G401 (cell line): ENCODE data around the gene AUTS2. TPM values are rescaled to one million over a fixed set of nuclear protein-coding genes. Genes with fewer than 3 reads are reported as not detected.

Experiments
- DNase-seq: peaks from one replicate; pipeline ENCODE4 v3.0.0-alpha.2; 2015; ENCODE audit warnings: low spot score
- in situ Hi-C: cut with HindIII; loops from 2 replicates; pipeline ENCODE4 v1.10.0; 2016; ENCODE audit warnings: low sequenced_read_pairs, mixed read lengths
- total RNA-seq: library from RNA; depleted of rRNA; stranded (reverse); fragments of >200 nt; shearing (Covaris generic); gene quantifications from 2 replicates; pipeline ENCODE4 v1.2.3, GENCODE V29; 2014

The AUTS2 gene
- total RNA-seq, 1 experiment from 2014 or later = 4.4 TPM

DNA sequence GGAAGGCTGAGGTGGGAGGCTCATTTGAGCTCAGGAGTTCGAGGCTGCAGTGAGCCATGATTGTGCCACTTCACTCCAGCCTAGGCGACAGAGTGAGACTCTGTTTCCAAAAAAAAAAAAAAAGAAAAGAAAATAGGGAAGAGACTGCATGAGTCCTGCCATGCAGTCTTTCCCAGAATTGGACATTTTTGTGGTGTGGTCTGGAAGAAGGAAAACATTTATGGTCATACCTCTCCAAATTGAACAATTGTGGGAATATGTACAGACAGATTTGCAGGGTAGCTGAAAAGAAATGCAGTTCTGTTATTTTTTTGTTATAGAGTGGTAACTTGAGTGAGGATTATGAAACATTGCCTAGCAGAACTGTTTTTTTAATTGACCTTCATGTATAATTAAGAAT is 198.1 kb downstream of the AUTS2 start:
- in situ Hi-C loops = no loop called here
- no peak for DNase-seq

DNA sequence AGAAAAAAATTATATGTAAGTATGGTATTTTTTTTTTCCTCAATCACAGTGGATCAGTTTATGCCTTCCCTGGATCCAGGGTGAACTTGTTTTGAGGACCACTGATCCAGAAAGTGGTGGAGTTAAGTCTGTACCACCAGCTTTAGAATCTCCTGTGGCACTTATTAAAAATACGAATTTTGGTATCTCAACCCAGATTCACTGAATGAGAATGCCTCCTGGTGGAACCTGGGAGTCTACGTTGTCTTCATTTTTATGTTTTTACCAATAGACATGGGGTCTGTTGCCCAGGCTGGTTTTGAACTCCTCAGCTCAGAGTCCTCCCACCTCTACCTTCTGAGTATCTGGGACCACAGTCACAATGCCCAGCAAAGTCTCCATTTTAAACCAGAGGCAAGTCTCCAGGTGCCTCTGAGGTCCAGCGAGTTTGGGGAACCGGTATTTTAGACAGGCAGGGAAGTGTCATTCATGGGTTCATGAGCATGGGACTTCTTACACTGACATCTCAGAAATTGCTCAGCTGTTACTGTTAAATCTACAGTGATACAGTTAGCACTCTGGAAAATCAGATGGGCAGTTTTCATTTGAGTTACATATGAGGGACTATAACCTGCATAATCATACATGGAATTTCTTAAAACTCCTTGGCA is 200.9 kb downstream of the AUTS2 start:
- no peak for DNase-seq
- in situ Hi-C loops = no loop called here

DNA sequence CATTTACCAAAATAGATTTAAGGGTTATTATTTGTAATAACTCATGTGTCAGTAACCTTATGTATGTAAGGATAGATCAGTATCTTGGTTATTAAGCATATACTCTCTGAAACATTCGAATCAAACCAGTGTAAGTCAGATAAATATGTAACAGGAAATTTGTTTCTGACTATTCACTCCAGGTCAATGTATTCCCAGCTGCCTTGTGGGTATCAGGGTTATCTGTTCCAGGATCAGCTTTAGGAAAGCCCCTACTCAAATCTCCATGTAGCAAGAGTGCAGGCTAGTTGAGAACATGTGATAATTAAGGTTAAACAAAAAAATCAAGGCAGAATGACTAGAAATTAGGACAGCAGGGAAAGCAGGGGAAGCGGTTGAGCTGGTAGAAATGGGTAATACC is 201.7 kb downstream of the AUTS2 start:
- in situ Hi-C loops = no loop called here
- DNase-seq = no peak

DNA sequence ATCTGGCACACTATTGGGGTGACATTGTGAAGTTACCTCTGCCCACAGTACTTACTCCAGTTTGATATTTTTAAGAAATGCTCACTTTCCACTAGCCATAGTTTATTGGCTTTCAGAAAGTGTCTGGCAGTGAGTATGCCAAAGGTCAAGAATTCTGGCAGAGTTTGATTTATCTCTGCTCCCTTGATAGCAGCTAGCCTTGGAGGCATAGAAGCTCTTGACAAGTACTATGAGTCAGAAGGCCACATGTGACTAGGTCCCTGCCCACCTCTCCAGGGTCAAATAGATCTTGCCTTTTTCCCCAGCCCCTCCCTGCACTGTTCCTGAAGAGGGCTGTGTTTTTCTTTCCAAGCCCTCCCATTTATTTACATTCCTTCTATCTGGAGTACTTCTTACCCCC is 202.2 kb downstream of the AUTS2 start:
- DNase-seq = no peak
- in situ Hi-C loops = no loop called here

- in situ Hi-C loops = no loop called here
- no peak for DNase-seq
Measured at GRCh38 chr7:69801729-69802682, 203.7 kb downstream of the AUTS2 start.

GRCh38 chr7:69803699-69804516 is 205.6 kb downstream of the AUTS2 start:
- no peak for DNase-seq
- in situ Hi-C loops = no loop called here

- no peak for DNase-seq
- in situ Hi-C loops = no loop called here
Measured at GRCh38 chr7:69804962-69805361, 206.7 kb downstream of the AUTS2 start.

DNA sequence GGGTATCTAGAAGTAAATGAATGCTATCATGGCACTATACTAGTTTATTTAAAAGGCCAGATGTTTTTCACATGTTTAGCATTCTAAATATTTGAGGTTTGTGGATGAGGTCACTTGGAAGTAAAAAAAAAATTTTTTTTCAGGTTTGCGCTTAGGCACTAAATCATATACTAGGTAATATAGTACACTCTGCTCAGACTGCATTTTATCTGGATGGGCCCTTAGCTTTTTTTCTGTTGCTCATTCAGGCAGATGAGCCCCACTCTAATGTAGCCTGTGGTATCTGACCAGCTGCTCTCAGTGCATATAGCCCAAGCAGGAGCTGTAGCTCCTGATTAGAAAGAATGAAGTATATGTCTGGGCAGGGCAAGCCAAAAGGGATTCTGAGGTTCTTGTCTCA is 210.1 kb downstream of the AUTS2 start:
- no peak for DNase-seq
- in situ Hi-C loops = no loop called here

DNA sequence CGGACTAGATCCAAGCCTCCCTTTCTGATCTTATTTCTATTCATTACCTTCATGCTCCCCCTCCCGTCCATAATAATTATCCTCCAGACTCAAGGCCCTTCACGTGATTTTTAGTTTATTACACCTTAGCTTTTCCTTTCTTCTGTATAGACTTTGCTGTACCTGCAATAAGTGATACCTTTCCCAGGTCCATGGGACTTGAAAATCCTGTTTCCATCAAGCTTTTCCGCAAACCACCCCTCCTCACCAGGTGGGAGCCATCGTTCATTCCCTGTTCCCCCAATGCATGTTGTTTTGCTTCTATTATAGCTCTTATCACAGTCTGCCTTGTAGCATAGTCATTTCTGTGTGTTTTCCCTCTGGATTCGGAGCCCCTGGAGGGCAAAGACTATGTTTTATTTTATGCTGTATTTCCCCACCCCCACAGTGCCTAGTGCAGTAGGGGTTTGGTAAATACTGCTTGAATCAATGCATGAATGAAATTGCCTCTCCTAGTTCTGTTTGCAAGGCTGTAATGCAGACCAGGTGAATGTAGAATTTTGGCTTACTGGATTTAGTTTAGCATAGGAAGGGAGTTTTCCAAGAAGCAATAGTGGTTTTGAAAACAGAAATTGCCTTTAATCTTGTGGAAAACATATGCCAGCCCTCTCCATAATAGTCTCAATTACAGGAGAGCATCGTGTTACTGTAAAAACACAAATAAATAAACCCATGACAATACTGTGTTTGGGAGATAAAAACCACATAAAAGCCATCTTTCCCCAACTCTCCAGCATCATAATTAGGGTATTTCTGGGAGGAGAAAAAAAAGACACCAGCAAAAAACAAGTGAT is 213.4 kb downstream of the AUTS2 start:
- in situ Hi-C loops = no loop called here
- no peak for DNase-seq

DNA sequence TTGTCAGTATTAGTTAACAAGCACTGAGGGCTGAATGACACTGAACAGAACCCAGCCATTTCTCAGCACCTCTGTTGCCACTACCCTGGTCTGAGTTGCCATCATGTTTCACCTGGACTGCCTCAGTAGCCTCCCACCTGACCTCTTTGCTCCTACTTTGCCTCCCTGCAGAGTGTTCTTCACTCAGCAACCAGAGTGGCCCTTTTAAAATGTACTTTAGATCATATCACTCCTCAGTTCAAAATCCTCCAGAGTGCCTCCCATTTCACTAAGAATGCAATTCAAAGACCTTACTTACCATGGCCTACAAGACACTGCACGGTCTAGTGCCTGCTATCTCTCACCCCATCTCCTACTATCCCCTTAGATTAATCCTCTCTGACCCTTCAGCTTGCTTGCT is 214.5 kb downstream of the AUTS2 start:
- in situ Hi-C loops = no loop called here

GRCh38 chr7:69813637-69814240 is 215.5 kb downstream of the AUTS2 start:
- in situ Hi-C loops = no loop called here
- no peak for DNase-seq

More for the DNA sequence above, 214.5 kb downstream of the AUTS2 start:
- DNase-seq = no peak

GRCh38 chr7:69814421-69814962 is 216.2 kb downstream of the AUTS2 start:
- DNase-seq = peak; percentile 17

GRCh38 chr7:69816501-69816900 is 218.2 kb downstream of the AUTS2 start:
- in situ Hi-C loops = no loop called here
- no peak for DNase-seq

More at GRCh38 chr7:69814421-69814962, 216.2 kb downstream of the AUTS2 start:
- in situ Hi-C loops = no loop called here

- DNase-seq = no peak
- in situ Hi-C loops = no loop called here
Measured at GRCh38 chr7:69817121-69817520, 218.8 kb downstream of the AUTS2 start.

DNA sequence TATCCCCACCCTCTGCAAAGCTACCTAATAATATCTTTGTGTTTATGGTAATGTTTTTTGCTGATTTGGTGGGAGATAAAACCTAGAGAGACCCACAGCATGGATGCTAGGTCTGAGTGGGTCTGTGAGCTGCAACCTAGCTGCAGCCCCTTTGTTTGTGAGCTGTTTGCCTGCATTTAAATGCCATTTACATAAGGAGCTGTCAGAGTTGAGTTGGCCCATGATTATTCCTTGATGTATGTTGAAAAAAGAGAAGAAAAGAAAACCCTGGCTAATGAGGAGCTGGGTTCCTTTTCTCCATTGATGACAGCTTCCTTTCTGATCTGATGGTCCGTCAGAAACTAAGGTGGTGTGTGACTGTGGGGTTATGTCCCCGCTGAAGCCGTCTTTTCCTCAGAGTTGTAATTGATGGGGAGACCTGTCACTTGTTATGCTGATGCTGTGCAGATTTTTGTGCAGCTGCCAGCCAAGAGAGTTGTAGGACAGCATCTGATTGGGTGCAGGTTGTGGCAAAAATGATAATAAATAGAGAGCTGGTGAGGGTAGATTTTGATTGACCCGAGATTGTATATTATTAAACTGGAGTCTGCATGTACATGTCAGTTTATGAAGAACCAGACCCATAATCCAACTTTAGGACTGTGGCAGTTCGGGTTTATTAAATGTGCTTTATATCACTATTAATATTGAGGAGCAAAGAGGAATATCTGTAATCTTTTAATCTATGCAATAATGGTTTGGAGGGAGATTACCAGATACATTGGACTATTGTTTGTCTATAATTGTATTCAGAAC is 219.8 kb downstream of the AUTS2 start:
- in situ Hi-C loops = no loop called here
- DNase-seq = no peak

GRCh38 chr7:69818636-69819332 is 220.5 kb downstream of the AUTS2 start:
- in situ Hi-C loops = no loop called here

GRCh38 chr7:69819333-69819705 is 221.0 kb downstream of the AUTS2 start:
- peak; percentile 64 for DNase-seq
- in situ Hi-C loops = no loop called here

More at GRCh38 chr7:69818636-69819332, 220.5 kb downstream of the AUTS2 start:
- DNase-seq = no peak
